ENCODE measurements around the gene LACRT. TPM values are rescaled to one million over a fixed set of nuclear protein-coding genes. Genes with fewer than 3 reads are reported as not detected.
A peak's percentile ranks its signal among the peaks of the same experiment; 100 is the strongest.
"Not testable (repeated sequence)": the region's sequence is repeated elsewhere in the genome, so short reads cannot be mapped to it uniquely, and the experiment has no call there.

The LACRT gene
- total RNA-seq, 1 donor from 2014 or later: not detected

- no peak for ATAC-seq
- no peak for DNase-seq (ENCODE audit: low spot score)
Observed at GRCh38 chr12:54641089-54641488, 6.4 kb upstream of the LACRT start.

DNA sequence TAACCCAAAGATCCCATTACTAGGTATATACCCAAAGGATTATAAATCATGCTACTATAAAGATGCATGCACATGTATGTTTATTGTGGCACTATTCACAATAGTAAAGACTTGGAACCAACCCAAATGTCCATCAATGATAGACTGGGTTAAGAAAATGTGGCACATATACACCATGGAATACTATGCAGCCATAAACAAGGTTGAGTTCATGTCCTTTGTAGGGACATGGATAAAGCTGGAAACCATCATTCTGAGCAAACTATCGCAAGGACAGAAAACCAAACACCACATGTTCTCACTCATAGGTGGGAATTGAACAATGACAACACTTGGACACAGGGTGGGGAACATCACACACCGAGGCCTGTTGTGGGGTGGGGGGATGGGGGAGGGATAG lies 4.4 kb upstream of the LACRT start:
- ATAC-seq; DNase-seq (ENCODE audit: low spot score): not testable (repeated sequence)

DNA sequence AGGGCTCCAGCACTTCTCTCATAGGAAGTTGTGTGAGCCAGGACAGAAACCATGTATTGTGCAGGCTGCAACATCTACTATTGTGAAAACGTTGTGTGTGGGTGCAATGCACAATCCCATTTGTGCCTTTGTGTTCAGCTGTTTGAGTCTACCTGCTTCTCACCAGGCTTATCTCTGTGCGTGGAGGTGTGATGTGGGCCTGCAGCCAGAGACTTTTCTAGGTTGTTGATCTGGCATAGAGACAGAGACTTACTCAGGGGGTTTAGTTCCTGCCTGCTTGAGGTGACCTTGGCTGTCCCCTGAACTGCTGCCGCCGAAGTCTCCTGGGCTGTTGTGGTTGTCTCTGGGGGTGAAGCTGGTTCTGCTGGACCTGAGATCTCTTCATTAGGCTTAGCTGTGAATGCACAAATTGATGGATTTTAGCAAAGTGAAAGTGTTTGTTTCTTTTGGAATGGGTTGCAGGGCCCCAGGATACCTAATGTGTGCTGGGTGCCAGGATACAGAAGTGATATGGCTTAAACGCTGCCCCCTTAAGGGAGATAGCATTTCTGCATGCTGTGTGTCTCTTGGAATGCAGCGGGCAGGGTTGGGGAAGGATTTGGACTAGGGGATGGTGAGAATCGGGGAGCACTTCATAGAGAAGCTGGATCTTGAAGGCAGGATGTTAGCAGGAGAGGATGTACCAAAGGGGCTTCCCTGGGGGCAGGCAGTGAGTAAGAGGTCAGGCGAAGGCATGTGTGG lies 2.5 kb downstream of the LACRT start:
- DNase-seq (ENCODE audit: low spot score): no peak
- ATAC-seq: peak; percentile 39

GRCh38 chr12:54631551-54631950 lies 3.1 kb downstream of the LACRT start:
- ATAC-seq: no peak
- DNase-seq (ENCODE audit: low spot score): no peak

DNA sequence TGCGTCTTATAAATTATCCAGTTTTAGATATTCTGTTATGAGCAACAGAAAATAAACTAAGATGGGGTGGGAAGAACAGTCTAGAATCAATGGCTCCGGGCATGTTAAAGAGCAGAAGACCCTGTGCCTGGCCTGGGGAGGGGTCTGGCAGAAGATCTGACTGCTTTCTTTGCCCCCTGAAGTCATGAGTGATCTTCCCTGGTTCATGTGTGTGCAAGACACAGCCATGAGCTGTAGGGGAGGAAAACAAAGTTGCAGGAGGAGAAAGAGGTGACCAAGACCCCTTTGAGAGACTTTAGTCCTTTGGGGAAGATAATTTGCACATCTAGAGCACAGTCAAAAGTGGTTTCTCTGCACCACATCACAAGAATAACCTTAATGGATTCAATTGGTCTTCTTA lies 4.8 kb downstream of the LACRT start:
- no peak for ATAC-seq

DNA sequence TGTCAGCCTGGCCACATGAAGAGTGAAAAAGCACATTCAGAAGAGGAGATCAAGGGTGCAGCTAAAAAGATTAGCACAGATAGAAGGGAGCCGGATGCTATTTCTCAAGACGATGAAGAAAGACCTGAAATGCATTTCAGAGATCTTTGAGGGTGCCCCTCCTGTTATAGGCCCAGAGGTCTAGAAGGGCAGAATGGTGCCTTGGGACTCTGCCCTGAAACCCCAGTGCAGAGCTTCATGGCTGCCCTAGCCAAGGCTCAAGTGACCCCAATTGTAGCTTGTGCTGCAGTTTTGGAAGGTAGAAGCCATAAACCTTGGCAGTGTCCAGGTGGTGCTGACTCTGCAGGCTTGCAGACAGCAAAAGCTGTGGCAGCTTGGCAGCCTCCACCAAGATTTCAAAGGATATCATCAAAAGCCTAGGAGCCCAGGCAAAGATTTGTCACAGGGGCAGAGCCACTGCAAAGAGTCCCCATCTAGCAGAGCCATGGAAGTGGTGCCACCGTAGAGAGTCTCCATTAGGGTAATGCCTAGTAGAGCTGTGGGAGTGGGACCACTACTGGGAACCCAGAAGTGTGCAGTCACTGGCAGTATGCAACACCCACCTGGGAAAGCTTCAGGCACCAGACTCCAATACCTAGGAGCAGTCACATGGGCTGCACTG lies 6.4 kb downstream of the LACRT start:
- no peak for ATAC-seq
- DNase-seq (ENCODE audit: low spot score): no peak

More for the DNA sequence above, 4.8 kb downstream of the LACRT start:
- DNase-seq (ENCODE audit: low spot score): no peak

DNA sequence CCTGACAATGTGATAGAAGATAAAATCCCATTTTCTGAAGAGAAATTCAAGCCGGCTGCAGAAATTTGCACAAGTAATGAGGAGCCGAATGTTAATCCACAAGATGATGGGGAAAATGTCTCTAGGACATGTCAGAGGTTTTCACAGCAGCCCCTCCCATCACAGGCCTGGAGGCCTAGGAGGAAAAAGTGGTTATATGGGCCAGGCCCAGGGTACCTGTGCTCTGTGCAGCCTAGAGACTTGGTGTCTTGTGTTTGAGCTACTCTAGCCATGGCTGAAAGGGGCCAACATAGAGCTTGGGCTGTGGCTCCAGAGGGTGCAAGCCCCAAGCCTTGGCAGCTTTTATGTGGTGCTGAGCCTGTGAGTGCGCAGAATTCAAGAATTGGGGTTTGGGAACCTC lies 7.4 kb downstream of the LACRT start:
- DNase-seq (ENCODE audit: low spot score) (no peak), ATAC-seq (no peak)

- no peak for ATAC-seq
- DNase-seq (ENCODE audit: low spot score): no peak
Observed at GRCh38 chr12:54625598-54625997, 9.1 kb downstream of the LACRT start.

DNA sequence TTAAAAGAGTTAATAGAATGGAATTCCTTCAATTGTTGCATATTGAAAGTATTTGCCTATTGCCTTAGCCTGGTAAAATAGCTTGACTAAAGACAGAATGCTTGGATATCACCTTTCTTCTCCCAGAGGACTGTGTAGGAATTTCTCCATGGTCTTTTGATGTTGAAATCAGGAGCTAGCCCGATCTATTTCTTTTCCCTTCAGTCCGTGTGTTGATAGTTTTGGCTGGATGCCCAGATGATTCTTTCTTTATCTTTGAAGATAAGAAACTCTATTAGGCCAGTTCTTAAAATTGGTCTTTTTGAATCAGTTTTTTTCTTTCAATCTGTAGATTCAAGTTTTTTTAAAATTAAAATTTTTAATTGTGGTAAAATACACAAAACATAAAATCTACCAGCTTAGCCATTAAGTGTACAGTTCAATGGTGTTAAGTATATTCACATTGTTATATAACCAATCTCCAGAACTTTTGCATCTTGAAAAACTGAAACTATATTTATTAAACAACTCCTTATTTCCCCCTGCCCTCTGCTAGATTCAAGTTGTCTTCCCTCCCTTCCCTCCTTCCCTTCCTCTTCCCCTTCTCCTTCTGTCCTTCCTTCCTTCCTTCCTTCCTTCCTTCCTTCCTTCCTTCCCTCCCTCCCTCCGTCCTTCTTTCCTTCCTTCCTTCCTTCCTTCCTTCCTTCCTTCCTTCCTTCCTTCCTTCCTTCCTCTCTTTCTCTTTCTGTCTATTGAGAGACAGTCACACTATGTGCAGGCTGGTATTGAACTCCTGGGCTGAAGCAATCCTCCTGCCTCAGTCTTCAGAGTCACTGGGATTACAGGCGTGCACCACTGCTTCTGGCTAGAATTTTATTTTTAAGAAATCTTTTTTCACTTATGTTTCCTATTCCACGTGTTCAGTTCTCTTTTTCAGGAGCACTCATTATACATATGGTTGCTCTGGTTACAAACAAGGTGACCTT lies 10.1 kb downstream of the LACRT start:
- DNase-seq (ENCODE audit: low spot score) (no peak), ATAC-seq (peak; percentile 45)

DNA sequence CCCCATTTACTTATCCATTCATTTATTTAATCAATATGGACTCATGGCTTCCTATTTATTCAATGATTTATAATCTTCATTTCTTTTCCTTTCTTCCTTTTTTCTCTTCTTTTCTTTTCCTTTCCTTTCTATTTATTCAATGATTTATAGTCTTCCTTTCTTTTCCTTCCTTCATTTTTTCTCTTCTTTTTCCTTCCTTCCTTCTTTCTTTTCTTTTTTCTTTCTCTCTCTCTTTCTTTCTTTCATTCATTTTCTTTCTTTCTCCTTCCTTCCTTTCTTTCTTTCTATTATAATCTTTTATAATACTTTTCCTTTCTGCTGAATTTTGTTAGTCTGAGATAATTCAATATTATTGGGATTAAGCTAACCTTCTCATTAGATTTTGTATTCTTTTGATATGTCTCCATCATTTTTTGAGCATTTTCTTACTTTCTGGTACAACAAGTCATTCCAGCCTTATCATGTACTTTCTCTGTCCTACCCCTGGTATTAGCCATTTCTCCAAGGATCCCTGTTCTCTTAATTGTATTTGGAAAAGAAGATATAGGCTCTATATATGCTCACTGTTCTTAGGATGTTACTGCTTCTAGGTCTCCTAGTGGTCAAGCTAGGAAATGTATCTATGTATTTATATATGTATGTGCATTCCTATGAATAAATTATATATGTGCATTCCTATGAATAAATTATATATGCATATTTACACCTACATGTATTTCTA lies 12.1 kb downstream of the LACRT start:
- DNase-seq (ENCODE audit: low spot score) (no peak), ATAC-seq (no peak)

GRCh38 chr12:54616933-54617680 lies 17.6 kb downstream of the LACRT start:
- ATAC-seq (no peak), DNase-seq (ENCODE audit: low spot score) (no peak)

- ATAC-seq (no peak), DNase-seq (ENCODE audit: low spot score) (peak; percentile 6)
Observed at GRCh38 chr12:54612225-54612750, 22.4 kb downstream of the LACRT start.

DNA sequence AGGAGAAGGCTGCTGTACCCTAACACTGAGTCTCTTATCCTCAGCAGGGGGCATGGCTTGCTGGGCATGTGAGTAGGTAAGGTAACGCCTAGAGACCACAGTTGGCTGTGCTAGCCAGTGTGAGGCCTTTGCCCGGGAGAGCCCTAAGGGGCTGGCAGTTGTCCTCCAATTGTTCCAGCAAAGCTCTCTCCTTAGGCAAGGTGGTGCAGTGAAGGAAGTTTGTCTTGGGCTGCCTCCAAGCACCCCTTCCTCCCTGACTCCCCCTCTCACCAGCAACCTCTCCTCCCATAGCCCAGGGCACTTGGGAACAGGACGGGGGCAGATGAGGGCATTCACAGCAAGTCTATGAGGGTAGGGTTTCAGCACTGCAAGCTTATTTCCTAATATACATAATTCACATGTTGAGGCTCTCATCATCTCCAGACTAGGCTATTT lies 23.0 kb downstream of the LACRT start:
- DNase-seq (ENCODE audit: low spot score) (peak; percentile 27), ATAC-seq (no peak)

- DNase-seq (ENCODE audit: low spot score): peak; percentile 12
- no peak for ATAC-seq
Observed at GRCh38 chr12:54608769-54609168, 25.9 kb downstream of the LACRT start.

GRCh38 chr12:54608156-54608555 lies 26.5 kb downstream of the LACRT start:
- ATAC-seq: no peak

GRCh38 chr12:54606556-54606955 lies 28.1 kb downstream of the LACRT start:
- ATAC-seq (no peak), DNase-seq (ENCODE audit: low spot score) (peak; percentile 33)

More at GRCh38 chr12:54608156-54608555, 26.5 kb downstream of the LACRT start:
- peak; percentile 10 for DNase-seq (ENCODE audit: low spot score)

DNA sequence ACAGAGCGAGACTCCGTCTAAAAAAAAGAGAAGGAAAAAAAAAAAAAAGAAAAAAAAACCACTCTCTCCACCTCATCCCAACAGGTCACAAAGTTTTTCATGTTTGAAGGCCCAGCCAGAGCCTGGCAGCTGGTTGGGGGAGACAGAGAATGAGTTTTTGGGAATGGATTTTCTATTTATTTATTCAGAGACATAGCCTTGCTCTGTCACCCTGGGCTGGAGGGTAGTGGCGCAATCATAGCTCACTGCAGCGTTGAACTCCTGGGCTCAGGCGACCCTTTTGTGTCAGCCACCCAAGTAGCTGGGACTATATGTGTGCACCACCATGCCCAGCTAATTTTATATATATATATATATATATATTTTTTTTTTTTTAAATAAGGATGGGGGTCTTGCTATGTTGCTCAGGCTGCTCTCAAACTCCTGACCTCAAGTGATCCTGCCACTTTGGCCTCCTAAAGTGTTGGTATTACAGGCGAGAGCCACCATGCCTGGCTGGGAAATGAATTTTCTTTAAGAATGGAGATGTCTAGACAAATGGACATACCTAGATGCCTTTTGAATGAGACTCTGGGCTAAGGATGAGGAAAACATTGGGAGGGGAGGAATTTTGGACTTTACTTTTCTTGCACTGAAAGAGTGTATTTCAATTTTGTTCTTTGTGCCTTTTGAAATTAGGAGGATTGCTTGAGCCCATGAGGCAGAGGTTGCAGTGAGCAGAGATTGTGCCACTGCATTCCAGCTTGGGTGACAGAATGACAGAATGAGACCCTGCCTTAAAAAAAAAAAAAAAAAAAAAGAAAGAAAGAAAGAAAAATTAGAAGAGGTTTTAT lies 29.3 kb downstream of the LACRT start:
- DNase-seq (ENCODE audit: low spot score) (peak; percentile 41), ATAC-seq (peak; percentile 52)

GRCh38 chr12:54604436-54604835 lies 30.3 kb downstream of the LACRT start:
- ATAC-seq: no peak

GRCh38 chr12:54603872-54604271 lies 30.8 kb downstream of the LACRT start:
- ATAC-seq: no peak
- peak; percentile 22 for DNase-seq (ENCODE audit: low spot score)

More at GRCh38 chr12:54604436-54604835, 30.3 kb downstream of the LACRT start:
- DNase-seq (ENCODE audit: low spot score): peak; percentile 31

Measured in left lobe of liver (tissue), 2 donors.